H1 (cell line): ENCODE results near the gene C19orf12. TPM values are rescaled to one million over a fixed set of nuclear protein-coding genes. Genes with fewer than 3 reads are reported as not detected.

ENCODE experiments used
- CTCF ChIA-PET: fragments of 300-600 bp; sonication (Branson Sonifier 250); formaldehyde crosslinking; loops from one replicate; lab custom pipeline; 2021; ENCODE audit not compliant: partially characterized antibody; lab: Charles Lee
- POLR2A ChIA-PET: fragments of 300-600 bp; sonication (Branson Sonifier 250); formaldehyde crosslinking; loops from one replicate; lab custom pipeline; 2021; ENCODE audit warnings: inconsistent platforms; ENCODE audit not compliant: partially characterized antibody; lab: Charles Lee
- DNase-seq, 2 experiments: peaks; one replicate each; pipeline versions ENCODE4 v3.0.0 to v3.0.0-alpha.2; 2010 to 2022; ENCODE audit warnings: low spot score in 2 of 2, low read depth in 1 of 2, mixed read lengths in 1 of 2
- FAIRE-seq: peaks from 2 replicates; lab custom pipeline; 2011; peaks lifted over from hg19 to GRCh38; lab: Jason Lieb, UNC
- H2AFZ ChIP-seq: 2 replicates; pipeline ENCODE4 v1.8.1; 2012; ENCODE audit warnings: low read length, inconsistent platforms
- H2AK5ac ChIP-seq: 2 replicates; pipeline ENCODE4 v1.6.1; 2013; ENCODE audit warnings: low read depth, low read length
- H2BK120ac ChIP-seq: replicated peaks from 2 replicates; pipeline ENCODE3; 2013; ENCODE audit warnings: low read depth, low read length, inconsistent platforms
- H2BK12ac ChIP-seq: 2 replicates; pipeline ENCODE4 v1.6.1; 2013; ENCODE audit warnings: low read depth, low read length
- H2BK15ac ChIP-seq: 2 replicates; pipeline ENCODE4 v1.6.1; 2013; ENCODE audit warnings: low read length
- H2BK20ac ChIP-seq: 2 replicates; pipeline ENCODE4 v1.6.1; 2013; ENCODE audit warnings: low read length
- H2BK5ac ChIP-seq: 2 replicates; pipeline ENCODE4 v1.6.1; 2013; ENCODE audit warnings: low read depth, low read length
- H3K14ac ChIP-seq: 2 replicates; pipeline ENCODE4 v1.6.1; 2013; ENCODE audit warnings: inconsistent platforms; ENCODE audit not compliant: insufficient read length
- H3K18ac ChIP-seq: 2 replicates; pipeline ENCODE4 v1.6.1; 2013; ENCODE audit warnings: low read length; ENCODE audit errors: extremely low read depth
- H3K23ac ChIP-seq: 2 replicates; pipeline ENCODE4 v1.6.1; 2013; ENCODE audit warnings: inconsistent platforms; ENCODE audit not compliant: insufficient read length
- H3K23me2 ChIP-seq: 2 replicates; pipeline ENCODE4 v1.6.1; 2013; ENCODE audit warnings: low read depth, low read length
- H3K27ac ChIP-seq: 2 replicates; pipeline ENCODE4 v1.6.1; 2011; ENCODE audit warnings: low read depth, low read length, inconsistent platforms
- H3K27me3 ChIP-seq, 4 experiments: replicated peaks in 1 of 4; 1 replicate in 1 of 4; 2 replicates in 3 of 4; pipeline versions ENCODE4 v1.6.1 to v1.8.1; 2011 to 2013; ENCODE audit warnings: low read length in 3 of 4, mild to moderate bottlenecking in 3 of 4, inconsistent platforms in 2 of 4, mixed read lengths in 2 of 4, moderate library complexity in 1 of 4; ENCODE audit not compliant: control insufficient read depth in 3 of 4, insufficient read depth in 3 of 4; ENCODE audit errors: extremely low read depth in 1 of 4
- H3K36me3 ChIP-seq, 4 experiments: 2 replicates each; pipeline versions ENCODE4 v1.6.1 to v1.8.1; 2011 to 2013; ENCODE audit warnings: mild to moderate bottlenecking in 4 of 4, low read length in 3 of 4, moderate library complexity in 2 of 4, control low read depth in 1 of 4, inconsistent platforms in 1 of 4; ENCODE audit not compliant: insufficient read depth in 4 of 4, control insufficient read depth in 2 of 4
- H3K4ac ChIP-seq: replicated peaks from 2 replicates; pipeline ENCODE3; 2013; ENCODE audit warnings: low read length, low read depth, mixed read lengths, inconsistent platforms; ENCODE audit not compliant: insufficient read length
- H3K4me1 ChIP-seq, 4 experiments: replicated peaks in 1 of 4; 1 replicate in 1 of 4; 2 replicates in 3 of 4; pipeline versions ENCODE4 v1.6.1 to v1.8.1; 2011 to 2013; ENCODE audit warnings: low read length in 3 of 4, inconsistent platforms in 2 of 4, mixed read lengths in 1 of 4; ENCODE audit not compliant: insufficient read depth in 4 of 4, control insufficient read depth in 3 of 4
- H3K4me2 ChIP-seq, 2 experiments: 2 replicates each; pipeline versions ENCODE4 v1.6.1 to v1.8.1; 2011 to 2013; ENCODE audit warnings: low read depth in 2 of 2, low read length in 2 of 2, control low read depth in 1 of 2, inconsistent platforms in 1 of 2, mild to moderate bottlenecking in 1 of 2; ENCODE audit not compliant: insufficient read depth in 1 of 2
- H3K4me3 ChIP-seq, 4 experiments: fragments of 200-600, 300-600 bp in 1 of 4; sonication (generic), shearing (Covaris generic), sonication (Bioruptor Twin) in 1 of 4; 2 replicates each; pipeline versions ENCODE4 v1.5.1 to v1.8.1; 2011 to 2016; ENCODE audit warnings: low read length in 4 of 4, low read depth in 3 of 4, control low read depth in 2 of 4, inconsistent platforms in 2 of 4, mild to moderate bottlenecking in 2 of 4, mixed read lengths in 1 of 4, moderate library complexity in 1 of 4; ENCODE audit not compliant: insufficient read depth in 2 of 4; ENCODE audit errors: extremely low read depth in 1 of 4
- H3K56ac ChIP-seq: replicated peaks from 2 replicates; pipeline ENCODE3; 2013; ENCODE audit warnings: low read depth, mild to moderate bottlenecking, mixed read lengths, low read length, inconsistent platforms; ENCODE audit not compliant: insufficient read length
- H3K79me1 ChIP-seq: 2 replicates; pipeline ENCODE4 v1.6.1; 2013; ENCODE audit warnings: low read depth, low read length, control low read depth
- H3K79me2 ChIP-seq, 2 experiments: 2 replicates each; pipeline versions ENCODE4 v1.6.1 to v1.8.1; 2012 to 2013; ENCODE audit warnings: low read length in 2 of 2, mild to moderate bottlenecking in 2 of 2, inconsistent platforms in 1 of 2; ENCODE audit not compliant: insufficient read depth in 2 of 2, control insufficient read depth in 1 of 2
- H3K9ac ChIP-seq, 4 experiments: replicated peaks in 1 of 4; 1 replicate in 1 of 4; 2 replicates in 3 of 4; pipeline versions ENCODE4 v1.6.1 to v1.8.1; 2011 to 2013; ENCODE audit warnings: low read depth in 3 of 4, low read length in 3 of 4, control low read depth in 2 of 4, mild to moderate bottlenecking in 2 of 4, moderate library complexity in 2 of 4, inconsistent platforms in 1 of 4; ENCODE audit errors: extremely low read depth in 1 of 4
- H3K9me3 ChIP-seq, 2 experiments: 2 replicates each; pipeline versions ENCODE4 v1.6.1 to v1.8.1; 2012 to 2013; ENCODE audit warnings: mild to moderate bottlenecking in 2 of 2, moderate library complexity in 2 of 2, control low read depth in 1 of 2, inconsistent platforms in 1 of 2, low read depth in 1 of 2, low read length in 1 of 2, mixed read lengths in 1 of 2; ENCODE audit not compliant: insufficient read depth in 2 of 2
- H4K20me1 ChIP-seq, 2 experiments: replicated peaks in 1 of 2; 2 replicates each; pipeline versions ENCODE3 to v1.8.1; 2011 to 2013; ENCODE audit warnings: inconsistent platforms in 2 of 2, low read length in 2 of 2, mild to moderate bottlenecking in 1 of 2; ENCODE audit not compliant: insufficient read depth in 2 of 2, control insufficient read depth in 1 of 2
- H4K5ac ChIP-seq: 2 replicates; pipeline ENCODE4 v1.6.1; 2013; ENCODE audit warnings: low read length, low read depth, mixed read lengths, inconsistent platforms; ENCODE audit not compliant: insufficient read length
- H4K8ac ChIP-seq: 2 replicates; pipeline ENCODE4 v1.8.0; 2013; ENCODE audit warnings: mild to moderate bottlenecking, moderate library complexity, low read length, inconsistent platforms; ENCODE audit not compliant: insufficient read depth; ENCODE audit errors: extremely low read depth
- H4K91ac ChIP-seq: replicated peaks from 2 replicates; pipeline ENCODE3; 2013; ENCODE audit warnings: low read length, mixed read lengths, inconsistent platforms; ENCODE audit not compliant: insufficient read length
- ASH2L ChIP-seq: fragments of 200-600, 300-600 bp; sonication (generic); IDR thresholded peaks from one replicate; pipeline ENCODE4 v1.7.1; 2017; ENCODE audit warnings: low read length
- JUN ChIP-seq: IDR thresholded peaks from 2 replicates; pipeline ENCODE4 v1.6.1; 2011; ENCODE audit warnings: low read depth, mild to moderate bottlenecking, improper control_type of control experiment, low read length
- KDM5A ChIP-seq: fragments of 200-600 bp; IDR thresholded peaks from 2 replicates; pipeline ENCODE4 v1.7.1; 2012; ENCODE audit warnings: mild to moderate bottlenecking, low read length, inconsistent platforms, mixed read lengths
- WGBS, 2 experiments: shearing (Covaris generic) in 1 of 2; methylation state at CpG; one replicate each; pipeline versions ENCODE4 v1.1.6 to v1.1.7; 2013 to 2015; ENCODE audit warnings: low lambda C conversion rate in 2 of 2, mixed read lengths in 2 of 2, inconsistent platforms in 1 of 2, low coverage in 1 of 2, missing lambda C conversion rate in 1 of 2; ENCODE audit not compliant: insufficient replicate concordance in 2 of 2, insufficient coverage in 1 of 2, insufficient read length in 1 of 2; ENCODE audit errors: extremely low coverage in 1 of 2, missing lambda C conversion rate in 1 of 2; 5-methylcytosine and 5-hydroxymethylcytosine counted together
- polyA plus RNA-seq, 7 experiments: library from polyadenylated mRNA; depleted of rRNA in 3 of 7; stranded (reverse) in 5 of 7; unstranded in 2 of 7; fragments of >200 nt in 5 of 7; fragments of 200-250 nt in 2 of 7; gene quantifications; 1 replicate in 5 of 7; 2 replicates in 1 of 7; 4 replicates in 1 of 7; pipeline versions ENCODE4 v1.2.1 to v1.2.3, GENCODE V29; 2011 to 2013; ENCODE audit warnings: missing spikeins in 2 of 7, mixed read lengths in 2 of 7
- total RNA-seq: library from RNA; stranded (reverse); fragmentation: NEBNext Ultra II Directional; extraction: Animal tissue kit (Norgen Biotek cat#: 25700); gene quantifications from 2 replicates; pipeline ENCODE4 v1.2.1, GENCODE V29; 2021
- TF ChIP-seq, protein P1 (sequence below): IDR thresholded peaks from 2 replicates; pipeline ENCODE4 v1.6.1; 2011; ENCODE audit warnings: low read depth, mild to moderate bottlenecking, low read length; ENCODE audit not compliant: insufficient read depth

The C19orf12 gene
- total and polyA plus RNA-seq, 2 of the 8 experiments (the other 6 are each of a cell fraction or from before 2014, with no cell fraction given) = 10.7 to 11.9 TPM

GRCh38 chr19:29683009-29683408 lies 32.1 kb downstream of the C19orf12 start:
- Histone ChIP-seq H3K23me2 (no peaks in the 10 kb centered on the region), H3K9ac (no peak overlapping the region), H3K4me1 (peaks cover 0 to 4% (median 0%) of the 10 kb centered on the region in 4 experiments; a peak in 2 of 7 replicates), H2AK5ac (no peak overlapping the region), H3K79me2 (no peaks in the 10 kb centered on the region), H3K4ac (no peak overlapping the region), H3K56ac (no peak overlapping the region), H3K9me3 (no peaks in the 10 kb centered on the region), H3K36me3 (no peaks in the 10 kb centered on the region), H3K18ac (no peak overlapping the region; the same call in 1 of the 2 replicates), H3K79me1 (no peaks in the 10 kb centered on the region), H3K14ac (no peak overlapping the region), H4K8ac (no peak overlapping the region; the same call in 1 of the 2 replicates), H3K23ac (no peak overlapping the region), H2AFZ (no peak overlapping the region), H3K27ac (no peak overlapping the region), H2BK15ac (no peak overlapping the region), H4K5ac (no peak overlapping the region), H4K20me1 (no peaks in the 10 kb centered on the region), H2BK20ac (no peak overlapping the region), H2BK12ac (no peak overlapping the region), H4K91ac (no peak overlapping the region), H3K4me3 (no peak overlapping the region), H3K27me3 (no peaks in the 10 kb centered on the region; a peak in 1 of 7 replicates), H2BK120ac (no peak overlapping the region), H2BK5ac (no peak overlapping the region), H3K4me2 (no peak overlapping the region)
- FAIRE-seq (no peak), DNase-seq (no peak)
- POLR2A ChIA-PET = no interaction called here
- CTCF ChIA-PET = interaction anchor here (1.8 to 2.0 kb wide), 2 partner anchors 11 to 73 kb away, joined by 7 read pairs; no protein-coding TSS in a partner anchor
- 86% methylated on average over 10 of the region's 10 CpGs; no CpG with 5 or more reads in 1 of the 2 experiments for WGBS, 2 experiments
- TF ChIP-seq ASH2L (no peak), JUN (no peak), KDM5A (no peak)
- TF ChIP-seq, protein P1, sequence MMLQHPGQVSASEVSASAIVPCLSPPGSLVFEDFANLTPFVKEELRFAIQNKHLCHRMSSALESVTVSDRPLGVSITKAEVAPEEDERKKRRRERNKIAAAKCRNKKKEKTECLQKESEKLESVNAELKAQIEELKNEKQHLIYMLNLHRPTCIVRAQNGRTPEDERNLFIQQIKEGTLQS = no peak
